Iris pigment epithelial cell (primary cell): ENCODE results near the gene SOCS7.
A peak's percentile ranks its signal among the peaks of the same experiment; 100 is the strongest.

Experiments used
- DNase-seq: peaks from one replicate; pipeline ENCODE4 v3.0.0-alpha.2; 2011; ENCODE audit warnings: low read depth

The SOCS7 gene

DNA sequence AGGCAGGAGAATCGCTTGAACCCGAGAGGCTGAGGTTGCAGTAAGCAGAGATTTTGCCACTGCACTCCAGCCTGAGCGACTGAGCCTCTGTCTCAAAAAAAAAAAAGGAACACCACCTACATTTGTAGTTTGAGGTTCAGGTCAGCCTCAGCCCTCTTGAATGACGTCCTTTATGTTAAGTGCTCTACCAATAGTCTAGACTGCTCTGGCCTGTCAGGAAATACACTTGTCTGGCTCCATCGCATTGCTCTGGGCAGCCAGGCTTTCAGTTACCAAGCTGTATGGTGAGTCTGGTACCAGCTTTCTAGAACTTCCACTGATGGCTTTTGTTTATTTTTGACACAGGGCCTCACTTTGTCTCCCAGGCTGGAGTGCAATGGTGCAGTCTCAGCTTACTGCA lies 11.4 kb downstream of the SOCS7 start:
- DNase-seq = no peak

DNA sequence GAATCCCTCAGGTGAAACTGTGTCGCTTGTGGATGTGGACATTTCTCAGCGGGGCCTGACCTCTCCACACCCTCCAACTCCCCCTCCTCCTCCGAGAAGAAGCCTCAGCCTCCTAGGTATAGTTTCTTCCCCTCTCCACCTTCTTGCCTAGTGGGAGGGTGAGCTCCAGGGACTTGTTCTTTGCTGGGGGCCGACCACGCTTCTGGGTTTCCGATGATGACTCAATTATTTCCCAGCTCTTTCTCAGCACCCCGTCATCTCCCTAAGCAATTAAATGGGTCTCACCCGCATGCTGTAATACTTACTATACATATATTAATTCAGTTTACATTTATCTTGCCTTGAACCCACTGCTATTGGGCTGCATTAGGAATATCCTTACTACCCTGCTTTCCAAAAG lies 13.1 kb downstream of the SOCS7 start:
- DNase-seq = no peak

DNA sequence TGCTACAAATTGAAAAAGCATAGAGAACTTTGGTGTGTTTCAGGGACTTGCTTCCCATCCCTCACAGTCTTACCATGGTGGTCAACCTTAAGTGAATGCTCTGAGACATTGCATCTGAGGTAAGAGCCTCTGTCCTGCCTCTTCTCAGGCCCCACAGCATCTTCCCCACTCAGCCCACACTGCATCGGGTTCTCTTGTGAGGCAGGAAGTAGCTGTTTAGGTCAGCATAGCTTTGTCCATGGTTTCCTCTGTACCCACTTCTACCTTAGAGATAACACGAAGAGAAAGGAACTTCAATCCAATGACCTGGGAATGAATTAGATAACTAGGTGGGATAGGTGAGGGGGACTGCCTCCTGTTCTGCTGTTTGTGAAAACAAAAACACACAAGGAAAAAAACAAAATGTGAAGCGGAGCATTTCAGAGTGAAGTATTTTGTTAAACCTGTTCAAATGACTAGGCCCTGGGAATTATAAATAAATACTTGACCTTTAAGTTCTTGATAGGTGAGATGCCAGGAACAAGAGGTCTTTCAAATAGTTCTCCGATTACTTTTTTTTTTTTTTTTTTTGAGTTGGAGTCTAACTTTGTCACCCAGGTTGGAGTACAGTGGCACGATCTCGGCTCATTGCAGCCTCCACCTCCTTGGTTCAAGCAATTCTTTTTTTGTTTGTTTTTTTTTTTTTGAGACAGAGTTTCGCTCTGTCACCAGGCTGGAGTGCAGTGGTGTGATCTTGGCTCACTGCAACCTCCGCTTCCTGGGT lies 17.7 kb downstream of the SOCS7 start:
- DNase-seq = no peak

DNA sequence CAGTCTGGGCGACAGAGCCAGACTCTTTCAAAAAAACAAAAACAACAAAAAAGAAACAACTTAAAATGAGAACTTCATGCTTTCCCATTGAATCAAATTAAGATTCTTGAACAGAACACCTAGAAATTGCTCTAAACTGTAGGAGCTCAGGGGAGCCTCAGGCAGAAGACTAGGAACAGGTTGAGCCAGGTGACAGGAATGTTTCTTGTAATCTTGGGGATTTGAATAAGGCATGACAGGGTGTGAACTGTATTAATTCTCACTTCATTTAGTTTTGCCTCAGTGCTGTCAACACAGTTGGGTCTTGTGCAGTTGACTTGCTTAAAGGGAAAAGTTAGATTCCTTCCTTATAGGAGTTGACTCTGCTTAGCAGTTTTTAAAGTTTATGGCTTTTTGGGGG lies 27.8 kb downstream of the SOCS7 start:
- DNase-seq = no peak

DNA sequence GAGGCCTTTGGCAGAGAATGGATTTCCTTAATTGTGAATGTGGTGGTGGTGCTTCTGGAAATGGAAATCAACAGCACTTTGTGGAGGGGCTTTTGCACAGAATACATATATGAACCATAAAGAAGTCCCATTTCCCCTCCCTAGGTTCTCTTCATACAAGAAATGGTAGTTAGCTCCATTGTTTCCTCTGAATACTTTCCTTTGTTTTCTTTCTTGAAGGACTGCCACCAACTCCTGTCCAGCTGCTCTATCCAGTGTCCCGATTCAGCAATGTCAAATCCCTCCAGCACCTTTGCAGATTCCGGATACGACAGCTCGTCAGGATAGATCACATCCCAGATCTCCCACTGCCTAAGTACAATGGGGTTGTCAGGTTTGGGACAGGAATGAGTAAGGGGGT lies 43.4 kb downstream of the SOCS7 start:
- no peak for DNase-seq

DNA sequence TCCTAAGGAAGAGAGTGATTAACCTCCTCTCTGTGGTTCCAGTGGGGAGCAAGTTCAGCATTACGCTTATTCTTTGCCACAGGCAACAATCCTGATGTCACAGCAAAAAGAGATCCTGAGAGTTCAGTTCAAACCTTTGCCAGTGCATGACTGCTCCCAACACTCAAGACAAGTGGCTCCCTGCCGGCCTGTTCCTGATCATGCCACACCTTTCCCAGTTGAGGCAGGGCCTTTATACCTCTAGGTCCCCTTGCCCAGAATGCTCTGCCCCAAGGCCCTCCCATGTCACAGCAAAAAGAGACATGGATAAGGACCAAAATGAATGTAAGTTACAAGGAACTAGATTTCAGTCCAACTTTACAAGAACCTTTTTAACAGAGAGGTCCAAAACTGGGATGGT lies 45.6 kb downstream of the SOCS7 start:
- DNase-seq = no peak

DNA sequence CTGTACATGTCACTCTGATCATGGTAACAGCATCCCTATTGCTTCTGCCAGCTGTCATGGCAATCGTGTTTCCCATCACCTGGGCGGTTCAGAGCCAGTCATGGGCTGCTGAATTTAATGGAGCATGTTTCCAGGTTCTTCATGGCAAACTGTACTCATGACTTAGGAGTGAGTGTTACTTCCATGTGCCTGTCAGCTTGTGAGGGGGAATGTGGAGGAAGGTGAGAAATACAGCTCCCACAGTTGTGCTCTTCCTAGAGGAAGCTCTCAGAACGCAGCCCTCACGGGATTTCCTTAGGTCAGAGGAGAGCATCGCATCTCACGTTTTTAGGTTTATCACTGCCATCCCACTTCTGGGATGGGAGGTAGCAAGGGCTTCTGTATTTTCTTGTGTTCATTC lies 48.6 kb downstream of the SOCS7 start:
- no peak for DNase-seq

DNA sequence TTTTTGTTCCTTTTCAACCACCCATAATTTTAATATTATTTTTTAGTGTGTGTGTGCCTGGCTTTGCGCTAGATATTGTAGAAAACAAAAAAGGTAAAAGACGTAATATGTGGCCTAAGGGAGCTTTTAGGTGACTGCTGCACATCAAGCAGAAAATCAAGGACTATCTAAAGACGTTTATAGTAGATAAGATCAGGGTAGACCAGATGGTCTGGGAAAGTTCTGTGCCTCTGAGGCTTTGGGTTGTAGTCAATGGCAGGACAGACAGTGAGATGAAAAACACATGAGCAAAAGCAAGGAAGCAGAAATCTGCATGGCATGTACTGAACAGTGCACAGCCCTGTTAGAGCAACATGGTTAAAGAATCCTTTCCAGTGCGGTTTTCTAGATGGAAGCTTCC lies 49.8 kb downstream of the SOCS7 start:
- no peak for DNase-seq

DNA sequence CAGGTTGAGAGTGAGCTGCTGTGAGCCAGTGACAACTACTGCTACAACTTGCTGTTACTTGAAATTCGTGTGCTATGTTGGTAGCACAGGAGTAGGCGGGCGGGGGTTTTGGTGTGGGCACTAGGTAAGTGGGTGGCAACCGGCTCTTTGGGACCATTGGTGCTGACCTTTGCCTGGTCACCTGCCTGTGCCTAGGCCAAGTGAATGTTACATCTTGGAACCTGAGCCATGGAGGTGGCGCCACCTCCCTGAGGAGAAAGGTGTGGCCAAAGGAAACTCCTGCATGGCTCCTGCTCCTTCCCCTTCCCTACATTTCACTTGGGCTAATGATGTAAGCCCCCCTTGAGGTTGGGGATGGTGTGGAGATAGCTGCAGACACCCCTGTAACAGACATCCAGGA lies 51.3 kb downstream of the SOCS7 start:
- no peak for DNase-seq

DNA sequence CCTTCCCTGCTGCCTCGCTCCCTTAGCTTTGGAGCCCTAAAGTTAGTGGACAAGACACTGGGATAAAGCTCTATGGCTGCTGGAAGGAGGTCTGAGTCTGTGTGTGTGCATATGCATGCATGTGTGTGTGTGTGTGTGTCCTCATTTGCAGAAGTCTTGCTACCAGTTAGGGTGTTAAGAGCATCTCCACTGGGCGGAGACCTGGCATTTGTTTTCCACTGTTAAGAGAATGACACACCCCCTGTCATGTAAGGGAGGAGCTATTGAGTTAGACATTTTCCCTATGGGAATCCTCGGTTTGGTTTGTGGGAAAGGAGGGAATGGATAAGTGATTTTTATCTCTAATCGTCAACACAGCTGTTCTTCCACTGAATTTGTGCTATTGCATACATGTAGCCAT lies 51.8 kb downstream of the SOCS7 start:
- peak; percentile 20 for DNase-seq

DNA sequence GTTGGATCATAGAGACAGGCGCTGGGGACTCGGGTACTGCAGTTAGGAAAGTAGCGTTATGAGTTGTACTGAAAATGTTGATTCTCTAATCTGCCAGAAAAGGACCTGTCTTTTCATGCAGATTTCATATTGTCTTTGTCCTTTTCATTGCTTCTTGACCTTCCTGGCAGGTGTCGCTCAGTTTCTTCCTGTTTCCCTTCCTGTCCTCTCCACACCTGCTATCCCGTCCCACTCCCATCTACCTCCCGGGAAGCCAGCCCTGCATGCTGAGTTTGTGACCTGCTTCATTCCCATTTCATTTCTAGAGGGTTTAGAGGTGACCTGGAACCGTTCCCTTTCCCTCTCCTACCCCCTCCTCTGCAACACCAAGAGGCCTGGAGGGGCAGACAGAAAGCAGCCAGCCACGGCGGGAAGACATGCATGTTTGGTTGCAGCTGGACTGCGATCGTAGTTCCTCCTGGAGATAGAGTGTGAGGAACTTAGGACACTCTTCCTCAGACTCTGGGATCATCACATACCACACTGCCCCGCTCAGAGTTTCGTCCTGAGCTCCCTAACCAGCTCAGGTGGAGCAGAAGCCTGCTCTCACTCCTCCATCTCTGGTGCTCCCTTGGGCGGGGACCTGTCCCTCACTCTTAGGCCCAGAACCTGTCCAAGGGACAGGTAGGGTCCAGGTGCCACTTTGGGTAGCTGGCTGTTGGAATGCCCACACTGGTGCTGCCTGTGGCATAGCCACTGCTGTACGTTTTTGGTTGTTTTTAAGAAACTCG lies 52.7 kb downstream of the SOCS7 start:
- DNase-seq = no peak

DNA sequence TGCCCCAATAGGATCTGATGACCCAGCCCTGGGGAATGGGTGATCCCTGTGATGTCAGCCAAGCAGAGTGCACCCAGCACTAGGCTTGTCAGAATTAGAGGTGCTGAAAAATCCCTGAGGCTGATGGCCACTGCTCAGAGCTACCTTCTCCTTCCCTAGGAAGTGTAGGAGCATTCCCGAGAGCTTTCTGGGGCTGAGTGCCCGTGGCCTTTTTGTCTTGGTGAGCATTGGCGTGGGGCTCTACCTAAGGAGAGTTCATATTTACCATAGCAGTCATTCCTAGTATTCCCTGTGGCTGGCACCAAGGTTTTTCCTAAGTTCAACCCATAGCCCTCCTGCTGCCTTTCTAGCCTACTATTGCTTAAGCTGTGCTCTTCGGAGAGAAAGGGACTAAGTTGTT lies 54.0 kb downstream of the SOCS7 start:
- no peak for DNase-seq

DNA sequence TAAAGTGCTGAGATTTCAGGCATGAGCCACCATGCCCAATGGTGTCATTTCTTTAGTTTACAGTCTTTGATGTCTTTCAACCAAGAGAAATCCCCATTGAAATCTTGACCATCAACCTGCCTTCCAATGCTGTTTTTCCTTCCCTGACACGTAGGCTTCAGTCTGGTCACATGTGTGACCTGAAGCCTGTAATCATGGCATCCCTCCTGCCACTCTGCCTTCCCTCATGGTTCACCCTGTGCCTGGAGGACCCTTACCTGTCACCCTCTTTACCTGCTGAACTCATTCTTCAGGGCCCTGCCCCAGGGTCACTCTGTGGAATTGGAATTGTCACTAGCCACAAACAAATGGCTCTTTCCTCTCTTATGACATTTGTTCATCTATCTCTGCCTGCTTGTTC lies 58.6 kb downstream of the SOCS7 start:
- no peak for DNase-seq

DNA sequence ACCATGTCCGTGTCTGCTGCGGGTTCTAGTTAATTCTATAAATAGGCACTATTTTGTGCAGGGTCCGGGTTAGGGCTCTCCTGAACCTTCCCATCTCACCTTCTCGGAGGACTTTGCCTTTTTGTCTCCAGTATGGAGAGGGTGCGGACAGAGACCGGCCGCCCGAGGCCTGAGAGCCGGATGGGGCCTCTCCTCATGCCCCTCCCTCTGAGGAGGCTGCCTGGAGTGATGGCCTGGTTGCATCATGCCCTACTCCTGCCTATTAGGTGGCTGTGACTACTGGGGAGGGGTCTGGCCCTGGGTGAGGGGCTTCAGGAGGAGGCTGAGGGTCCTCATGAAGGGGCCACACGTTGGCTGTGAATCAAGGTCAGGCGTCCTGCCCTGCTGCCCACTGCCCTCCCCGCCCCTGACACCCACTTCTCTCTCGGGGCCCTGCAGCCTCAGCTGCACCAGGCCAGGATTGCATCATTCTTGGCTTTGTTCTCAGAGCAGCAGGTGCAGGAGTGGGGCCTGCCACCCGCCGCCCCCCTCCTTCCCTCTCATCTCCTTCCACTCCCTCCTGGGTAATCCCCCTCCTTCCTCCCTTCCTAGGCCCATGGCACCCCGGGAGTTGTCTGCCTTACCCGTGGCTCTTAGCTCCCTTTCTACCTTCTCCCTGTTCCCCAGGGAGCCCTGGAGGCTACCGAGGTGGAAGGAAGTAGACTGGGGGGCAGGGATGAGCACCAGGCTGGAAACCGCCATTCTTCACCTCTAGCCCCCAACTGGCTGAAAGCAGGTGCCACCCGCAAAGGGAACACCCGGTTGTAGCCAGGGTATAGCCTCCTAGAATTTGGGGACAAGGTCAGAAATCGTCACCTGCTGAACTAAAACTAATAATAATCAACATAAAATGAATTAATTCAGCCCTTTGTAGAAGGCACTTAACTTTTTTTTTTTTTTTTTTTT lies 63.9 kb downstream of the SOCS7 start:
- peak; percentile 45 for DNase-seq

DNA sequence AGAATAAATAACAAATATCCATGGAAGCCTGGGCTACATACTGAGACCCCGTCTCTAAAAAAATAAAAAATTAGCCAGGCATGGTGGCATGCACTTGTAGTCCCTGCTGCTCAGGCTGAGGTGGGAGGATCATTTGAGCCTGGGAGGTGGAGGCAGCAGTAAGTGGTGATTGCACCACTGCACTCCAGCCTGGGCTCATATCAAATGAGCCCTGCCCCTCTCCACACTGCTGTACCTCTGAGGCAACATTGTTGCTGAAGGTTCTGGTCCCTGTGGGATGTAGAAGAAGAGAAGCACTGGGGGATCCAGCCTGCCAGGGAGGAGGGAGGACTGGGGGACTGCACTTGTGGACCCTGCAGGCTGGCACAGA lies 65.2 kb downstream of the SOCS7 start:
- no peak for DNase-seq

DNA sequence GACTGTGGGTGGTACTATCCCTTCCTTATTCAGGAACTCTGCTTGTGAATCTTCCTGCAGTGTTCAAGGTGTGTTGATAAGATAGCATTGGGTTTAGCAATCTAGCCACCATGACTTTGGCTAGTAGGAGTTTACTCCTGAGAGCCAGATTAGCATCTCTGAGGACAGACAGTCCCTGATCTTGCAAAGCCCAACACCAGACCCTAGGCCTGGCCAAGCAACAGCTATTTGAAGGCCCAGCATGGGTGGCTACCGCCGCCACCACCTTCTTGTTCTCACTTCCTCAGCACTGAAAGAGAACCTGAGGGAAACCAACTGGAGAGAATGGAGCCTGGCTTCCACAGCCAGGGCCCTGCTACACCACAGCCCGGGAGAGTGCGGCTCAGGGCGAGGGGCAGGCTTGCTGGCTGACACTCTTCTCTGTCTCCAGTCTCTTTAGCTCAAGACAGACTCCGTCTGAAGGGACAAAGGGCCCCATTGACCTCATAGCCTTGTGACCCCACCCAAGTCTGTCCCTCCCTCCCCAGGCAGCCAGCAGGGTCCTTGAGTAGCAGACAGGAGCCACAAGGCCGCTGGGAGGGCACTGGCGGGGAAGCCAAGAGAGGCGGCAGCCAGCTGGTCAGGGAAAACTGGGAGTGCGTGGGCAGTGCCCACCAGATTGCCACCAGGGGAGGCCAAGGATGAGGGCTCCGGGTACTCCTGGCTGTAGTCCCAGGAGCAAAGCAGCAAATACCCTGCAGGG lies 65.7 kb downstream of the SOCS7 start:
- DNase-seq = no peak

DNA sequence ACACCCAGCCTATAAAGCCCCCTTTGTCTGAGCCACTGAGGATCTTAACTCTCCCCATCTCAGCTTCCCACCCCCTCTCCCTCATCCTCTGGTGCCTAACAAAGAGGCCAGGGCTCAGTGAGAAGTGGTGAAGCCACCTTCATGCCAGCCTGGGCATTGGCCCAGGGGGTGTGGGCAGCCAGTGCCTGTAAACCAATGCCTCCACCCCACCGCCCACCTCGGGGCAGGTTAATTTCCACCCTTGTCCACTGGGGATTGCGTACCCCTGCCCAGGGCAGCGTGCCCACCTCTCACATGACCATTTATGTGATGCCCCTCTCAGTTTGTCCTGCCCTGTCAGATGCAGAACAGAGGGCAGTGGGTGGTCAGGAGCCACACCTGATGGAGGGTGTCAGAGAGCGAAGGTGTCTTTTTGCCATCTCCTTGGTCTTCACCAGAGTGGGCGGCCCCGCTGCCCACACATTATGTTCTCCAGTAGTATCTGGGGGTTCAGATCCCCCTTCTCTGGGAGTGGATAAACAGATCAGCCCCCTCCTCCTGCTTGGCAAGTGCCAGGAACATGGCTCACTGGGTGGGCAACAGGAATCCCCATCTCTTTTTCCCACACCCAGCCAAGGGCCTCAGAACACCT lies 66.5 kb downstream of the SOCS7 start:
- DNase-seq = no peak

DNA sequence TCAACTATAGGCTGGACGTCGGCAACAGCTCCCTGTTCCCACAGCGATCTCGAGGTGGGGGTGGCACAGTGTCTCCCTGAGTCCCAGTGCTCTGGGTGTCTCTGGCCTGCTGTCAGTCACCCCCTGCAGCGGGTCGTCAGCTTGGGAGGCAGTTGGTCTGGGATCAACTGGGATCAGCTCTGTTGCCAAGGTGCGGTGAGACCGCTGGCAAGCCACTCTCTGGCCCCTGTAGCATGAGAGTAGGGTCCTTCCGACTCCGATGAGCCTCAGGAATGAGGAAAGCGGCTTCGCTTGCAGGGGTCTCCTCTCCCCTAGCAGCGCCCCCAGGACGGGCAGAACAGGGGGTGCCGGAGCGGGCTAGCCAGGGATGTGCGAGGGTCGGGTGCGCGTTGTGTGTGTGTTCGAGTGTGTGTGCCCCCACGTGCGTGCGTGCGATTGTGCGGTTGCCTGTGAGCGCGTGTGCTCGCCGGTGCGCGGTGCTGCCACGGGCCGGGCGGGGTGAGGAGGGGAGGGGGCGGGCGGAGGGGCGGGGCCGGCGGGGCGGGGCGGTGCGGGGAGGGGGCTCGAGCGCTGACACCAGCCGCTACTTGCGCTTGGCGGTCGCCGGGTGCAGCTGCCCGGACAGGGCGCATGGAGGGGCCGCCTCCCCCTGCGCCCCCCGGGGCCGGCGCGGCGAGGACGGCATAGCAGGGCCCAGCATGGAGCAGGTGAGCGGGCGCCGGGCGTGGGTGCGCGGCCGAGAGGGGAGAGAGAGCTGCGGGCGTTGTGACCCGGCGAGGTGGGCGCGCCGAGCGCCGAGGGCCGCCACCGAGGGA lies 67.3 kb downstream of the SOCS7 start:
- no peak for DNase-seq

DNA sequence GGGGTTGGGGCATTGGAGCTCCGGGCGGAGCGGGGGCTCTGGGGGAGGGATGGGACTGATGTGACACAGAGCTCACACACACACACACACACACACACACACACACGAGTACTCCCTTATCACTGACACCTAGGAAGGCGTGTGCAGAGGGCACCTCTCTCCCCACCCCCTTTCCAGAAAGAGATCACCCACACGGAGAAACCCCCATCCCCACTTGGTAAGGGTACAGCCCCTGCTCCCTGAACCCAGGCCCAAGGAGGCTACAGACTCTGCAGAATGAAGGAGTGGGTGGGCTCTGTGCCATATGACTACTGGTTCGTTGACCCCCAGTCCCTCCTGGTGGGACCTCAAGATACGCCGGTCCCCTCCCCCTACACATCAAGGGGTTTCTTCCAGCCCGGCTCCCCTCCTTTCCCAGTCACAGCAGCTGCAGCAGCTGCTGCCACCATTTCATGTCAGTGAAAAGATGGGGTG lies 67.9 kb downstream of the SOCS7 start:
- DNase-seq = no peak

DNA sequence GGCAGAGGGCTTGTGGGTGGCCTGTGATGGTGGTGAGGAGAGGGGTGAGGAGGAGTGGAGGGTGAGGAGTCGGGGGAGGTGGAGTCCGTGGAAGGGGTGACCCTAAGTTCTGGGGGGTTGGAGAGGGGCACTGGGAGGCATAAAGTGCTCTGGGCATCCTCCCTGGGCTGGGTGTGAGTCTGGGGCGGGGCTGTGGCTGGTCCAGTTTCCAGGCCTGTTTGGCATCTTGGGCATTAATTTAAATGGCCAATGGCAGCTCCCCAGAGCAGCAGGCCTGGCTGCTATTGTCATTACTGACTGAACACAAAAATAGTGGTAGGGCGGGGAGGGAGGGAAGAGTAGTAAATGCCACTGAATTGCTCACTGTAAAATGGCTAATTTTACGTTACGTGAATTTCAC lies 68.9 kb downstream of the SOCS7 start:
- DNase-seq = no peak
